ENCODE data around the gene OR2T10. TPM values are rescaled to one million over a fixed set of nuclear protein-coding genes. Genes with fewer than 3 reads are reported as not detected.

The OR2T10 gene
- polyA plus RNA-seq, 1 experiment = not detected

- no peaks in the 10 kb centered on the region for H3K27me3 ChIP-seq (ENCODE audit: control insufficient read depth, insufficient read depth, low read length)
- CTCF ChIA-PET = no interaction called here
- H3K27ac ChIP-seq (ENCODE audit: low read depth, low read length) = no peak overlapping the region
- no peak for DNase-seq (ENCODE audit: low read depth, low spot score)
- H3K4me3 ChIP-seq (ENCODE audit: low read depth, low read length) = no peak overlapping the region
- peaks cover 3% of the 10 kb centered on the region for H3K9me3 ChIP-seq (ENCODE audit: control insufficient read depth, insufficient read depth, low read length)
- POLR2A ChIA-PET = no interaction called here
- no peak for TF ChIP-seq CTCF (IDR thresholded peaks at IDR 0.05; ENCODE audit: low read depth, low read length)
Observed at GRCh38 chr1:248631354-248632008, 34.0 kb upstream of the OR2T10 start.

DNA sequence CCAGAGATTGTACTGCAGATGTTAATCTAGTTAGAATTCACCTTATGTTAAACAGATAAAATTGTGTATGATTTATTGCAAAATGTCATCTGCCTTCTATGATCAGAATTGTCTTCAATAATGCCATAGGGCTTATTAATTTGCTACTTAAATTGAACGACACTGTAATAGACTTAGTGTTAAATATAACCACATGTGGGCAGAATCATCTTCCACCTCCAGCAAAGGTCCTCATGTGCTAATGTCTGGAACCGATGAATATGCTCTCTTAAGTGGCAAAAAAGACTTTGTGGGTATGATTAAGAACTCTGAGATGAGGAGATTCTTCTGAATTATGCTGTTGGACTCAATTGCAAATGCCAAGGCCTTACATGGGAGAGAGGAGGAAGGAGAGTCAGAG is 33.1 kb upstream of the OR2T10 start:
- no peak for TF ChIP-seq CTCF (IDR thresholded peaks at IDR 0.05; ENCODE audit: low read depth, low read length)
- ChIA-PET POLR2A (no interaction called here), CTCF (no interaction called here)
- Histone ChIP-seq H3K4me3 (ENCODE audit: low read depth, low read length) (no peak overlapping the region), H3K27ac (ENCODE audit: low read depth, low read length) (no peak overlapping the region), H3K27me3 (ENCODE audit: control insufficient read depth, insufficient read depth, low read length) (no peaks in the 10 kb centered on the region), H3K9me3 (ENCODE audit: control insufficient read depth, insufficient read depth, low read length) (peaks cover 3% of the 10 kb centered on the region)
- DNase-seq (ENCODE audit: low read depth, low spot score) = no peak

DNA sequence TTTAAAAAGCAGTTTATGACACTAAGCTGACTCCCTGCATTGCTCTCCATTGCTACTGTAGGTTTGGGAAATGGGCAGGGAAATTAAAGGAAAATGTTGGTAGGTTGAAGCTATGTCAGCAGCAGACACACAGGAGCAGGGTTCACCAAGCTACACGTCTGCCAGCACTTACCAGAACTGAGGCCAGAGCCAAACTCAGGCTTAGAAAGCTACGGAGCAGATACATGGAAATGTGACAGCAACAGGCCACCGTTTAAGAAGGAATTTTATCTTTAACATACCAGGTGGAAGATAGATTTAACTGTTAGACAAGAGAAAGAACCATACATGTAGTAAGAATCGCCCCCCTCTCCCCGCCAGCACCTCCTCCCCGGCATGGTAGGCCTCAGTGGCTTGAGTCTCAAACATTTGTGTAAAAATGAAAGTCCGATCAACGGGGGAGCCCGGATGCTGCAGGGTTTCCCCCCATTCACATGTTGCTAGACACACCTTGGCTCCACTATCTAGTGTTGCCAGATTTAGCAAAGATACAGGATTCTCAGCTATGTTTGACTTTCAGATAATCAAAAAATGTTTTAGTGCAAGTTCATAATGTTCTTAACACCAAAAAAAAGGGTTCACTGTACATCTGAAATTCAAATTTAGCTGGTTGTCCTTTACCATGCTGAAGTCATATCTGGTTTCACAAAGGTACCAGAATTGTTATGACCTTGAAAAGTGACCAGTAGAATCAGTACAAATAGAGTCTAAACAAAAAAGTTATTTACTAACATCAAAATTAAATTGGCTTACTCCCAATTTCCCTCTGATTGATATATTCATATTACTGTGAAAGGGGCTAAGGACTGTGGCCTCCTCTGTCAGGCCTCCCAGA is 30.7 kb upstream of the OR2T10 start:
- POLR2A ChIA-PET = no interaction called here

DNA sequence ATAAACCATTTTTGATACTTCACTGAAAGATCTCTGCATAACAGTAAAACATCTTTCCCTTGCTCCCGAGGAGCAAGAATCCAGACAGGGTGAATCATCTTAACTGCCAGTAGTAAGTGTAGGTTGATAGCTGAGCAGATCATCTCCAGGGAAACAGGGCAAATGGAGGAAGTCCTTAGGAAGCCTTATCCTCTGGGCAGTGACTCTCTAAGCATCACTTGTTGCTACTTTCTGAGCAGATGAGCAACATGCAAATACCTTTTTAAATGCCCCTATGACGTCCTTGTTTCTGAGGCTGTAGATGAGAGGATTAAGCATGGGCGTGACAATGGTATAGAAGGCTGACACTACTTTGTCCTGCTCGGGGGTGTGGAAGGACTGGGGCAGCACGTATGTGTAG is 28.5 kb upstream of the OR2T10 start:
- H3K27ac ChIP-seq (ENCODE audit: low read depth, low read length) = no peak overlapping the region
- TF ChIP-seq CTCF (IDR thresholded peaks at IDR 0.05; ENCODE audit: low read depth, low read length) = no peak
- H3K4me3 ChIP-seq (ENCODE audit: low read depth, low read length) = no peak overlapping the region
- H3K9me3 ChIP-seq (ENCODE audit: control insufficient read depth, insufficient read depth, low read length) = peaks cover 3% of the 10 kb centered on the region
- DNase-seq (ENCODE audit: low read depth, low spot score) = no peak
- POLR2A ChIA-PET = no interaction called here
- no peaks in the 10 kb centered on the region for H3K27me3 ChIP-seq (ENCODE audit: control insufficient read depth, insufficient read depth, low read length)
- CTCF ChIA-PET = no interaction called here

More for the DNA sequence above, 30.7 kb upstream of the OR2T10 start:
- H3K9me3 ChIP-seq (ENCODE audit: control insufficient read depth, insufficient read depth, low read length) = peaks cover 3% of the 10 kb centered on the region
- CTCF ChIA-PET = no interaction called here
- H3K27me3 ChIP-seq (ENCODE audit: control insufficient read depth, insufficient read depth, low read length) = no peaks in the 10 kb centered on the region
- H3K4me3 ChIP-seq (ENCODE audit: low read depth, low read length) = no peak overlapping the region
- DNase-seq (ENCODE audit: low read depth, low spot score) = no peak
- no peak overlapping the region for H3K27ac ChIP-seq (ENCODE audit: low read depth, low read length)
- no peak for TF ChIP-seq CTCF (IDR thresholded peaks at IDR 0.05; ENCODE audit: low read depth, low read length)

GRCh38 chr1:248625166-248625565 is 27.7 kb upstream of the OR2T10 start:
- Histone ChIP-seq H3K27me3 (ENCODE audit: control insufficient read depth, insufficient read depth, low read length) (no peaks in the 10 kb centered on the region), H3K27ac (ENCODE audit: low read depth, low read length) (no peak overlapping the region), H3K9me3 (ENCODE audit: control insufficient read depth, insufficient read depth, low read length) (peaks cover 3% of the 10 kb centered on the region), H3K4me3 (ENCODE audit: low read depth, low read length) (no peak overlapping the region)
- no peak for TF ChIP-seq CTCF (IDR thresholded peaks at IDR 0.05; ENCODE audit: low read depth, low read length)
- DNase-seq (ENCODE audit: low read depth, low spot score) = no peak
- ChIA-PET POLR2A (no interaction called here), CTCF (no interaction called here)

Data from AG04450 (cell line).